IPS-18a (cell line): ENCODE results near the gene MYH7.
"Not testable (repeated sequence)": the region's sequence is repeated elsewhere in the genome, so short reads cannot be mapped to it uniquely, and the experiment has no call there.

Experiments
- H3K27ac ChIP-seq: one replicate; pipeline ENCODE4 v1.5.1; 2013; ENCODE audit warnings: low read length
- H3K27me3 ChIP-seq: one replicate; pipeline ENCODE4 v1.6.1; 2013; ENCODE audit warnings: mild to moderate bottlenecking, low read length; ENCODE audit not compliant: control insufficient read depth, insufficient read depth
- H3K36me3 ChIP-seq: one replicate; pipeline ENCODE4 v1.6.1; 2013; ENCODE audit warnings: low read depth, low read length; ENCODE audit not compliant: control insufficient read depth
- H3K4me1 ChIP-seq: one replicate; pipeline ENCODE4 v1.6.1; 2013; ENCODE audit warnings: low read depth, low read length; ENCODE audit not compliant: control insufficient read depth
- H3K4me3 ChIP-seq: one replicate; pipeline ENCODE4 v1.5.1; 2013; ENCODE audit warnings: low read length
- H3K9ac ChIP-seq: one replicate; pipeline ENCODE4 v1.6.1; 2013; ENCODE audit warnings: mild to moderate bottlenecking, low read length, moderate library complexity
- H3K9me3 ChIP-seq: one replicate; pipeline ENCODE4 v1.6.1; 2013; ENCODE audit warnings: low read depth, low read length; ENCODE audit not compliant: control insufficient read depth

Gene MYH7

GRCh38 chr14:23465261-23465660 lies 29.8 kb upstream of the MYH7 start:
- Histone ChIP-seq H3K27ac (no peak overlapping the region), H3K9ac (no peak overlapping the region), H3K9me3 (no peaks in the 10 kb centered on the region), H3K4me3 (no peak overlapping the region), H3K27me3 (no peaks in the 10 kb centered on the region), H3K4me1 (no peaks in the 10 kb centered on the region), H3K36me3 (no peaks in the 10 kb centered on the region)

GRCh38 chr14:23464700-23465099 lies 29.2 kb upstream of the MYH7 start:
- H3K9ac ChIP-seq, result no peak overlapping the region
- H3K36me3 ChIP-seq, result no peaks in the 10 kb centered on the region
- H3K4me1 ChIP-seq, result no peaks in the 10 kb centered on the region
- H3K4me3 ChIP-seq, result no peak overlapping the region
- no peaks in the 10 kb centered on the region for H3K27me3 ChIP-seq
- no peak overlapping the region for H3K27ac ChIP-seq
- no peaks in the 10 kb centered on the region for H3K9me3 ChIP-seq

GRCh38 chr14:23460960-23461359 lies 25.5 kb upstream of the MYH7 start:
- Histone ChIP-seq H3K27me3 (no peaks in the 10 kb centered on the region), H3K9me3 (no peaks in the 10 kb centered on the region), H3K4me1 (no peaks in the 10 kb centered on the region), H3K4me3 (no peak overlapping the region), H3K9ac (no peak overlapping the region), H3K36me3 (no peaks in the 10 kb centered on the region), H3K27ac (no peak overlapping the region)

GRCh38 chr14:23457587-23458445 lies 22.4 kb upstream of the MYH7 start:
- Histone ChIP-seq H3K36me3 (no peaks in the 10 kb centered on the region), H3K4me1 (no peaks in the 10 kb centered on the region), H3K9ac (no peak overlapping the region), H3K4me3 (no peak overlapping the region), H3K9me3 (no peaks in the 10 kb centered on the region), H3K27me3 (no peaks in the 10 kb centered on the region), H3K27ac (no peak overlapping the region)

GRCh38 chr14:23456883-23457586 lies 21.6 kb upstream of the MYH7 start:
- not testable (repeated sequence) for H3K27ac ChIP-seq, H3K4me1 ChIP-seq, H3K27me3 ChIP-seq, H3K4me3 ChIP-seq, H3K9me3 ChIP-seq, H3K36me3 ChIP-seq, H3K9ac ChIP-seq

GRCh38 chr14:23454445-23454856 lies 19.0 kb upstream of the MYH7 start:
- Histone ChIP-seq H3K4me3 (no peak overlapping the region), H3K27me3 (no peaks in the 10 kb centered on the region)

GRCh38 chr14:23452237-23452636 lies 16.8 kb upstream of the MYH7 start:
- H3K4me1 ChIP-seq, result no peaks in the 10 kb centered on the region
- no peak overlapping the region for H3K27ac ChIP-seq
- H3K36me3 ChIP-seq, result no peaks in the 10 kb centered on the region
- H3K9me3 ChIP-seq, result no peaks in the 10 kb centered on the region
- no peaks in the 10 kb centered on the region for H3K27me3 ChIP-seq
- H3K4me3 ChIP-seq, result no peak overlapping the region
- no peak overlapping the region for H3K9ac ChIP-seq

More at GRCh38 chr14:23454445-23454856, 19.0 kb upstream of the MYH7 start:
- Histone ChIP-seq H3K9ac (no peak overlapping the region), H3K4me1 (no peaks in the 10 kb centered on the region), H3K36me3 (no peaks in the 10 kb centered on the region), H3K27ac (no peak overlapping the region), H3K9me3 (no peaks in the 10 kb centered on the region)

GRCh38 chr14:23450379-23450778 lies 14.9 kb upstream of the MYH7 start:
- no peaks in the 10 kb centered on the region for H3K27me3 ChIP-seq
- no peaks in the 10 kb centered on the region for H3K36me3 ChIP-seq
- H3K4me1 ChIP-seq, result no peaks in the 10 kb centered on the region
- H3K27ac ChIP-seq, result no peak overlapping the region
- H3K4me3 ChIP-seq, result no peak overlapping the region
- H3K9me3 ChIP-seq, result no peaks in the 10 kb centered on the region
- no peak overlapping the region for H3K9ac ChIP-seq

- Histone ChIP-seq H3K4me3 (no peak overlapping the region), H3K27me3 (no peaks in the 10 kb centered on the region), H3K9ac (no peak overlapping the region), H3K27ac (no peak overlapping the region), H3K4me1 (no peaks in the 10 kb centered on the region), H3K36me3 (no peaks in the 10 kb centered on the region), H3K9me3 (no peaks in the 10 kb centered on the region)
These were observed 13.9 kb upstream of the MYH7 start for GRCh38 chr14:23449314-23449713.

- no peak overlapping the region for H3K9ac ChIP-seq
- no peaks in the 10 kb centered on the region for H3K36me3 ChIP-seq
- no peaks in the 10 kb centered on the region for H3K27me3 ChIP-seq
- H3K4me3 ChIP-seq, result no peak overlapping the region
- H3K27ac ChIP-seq, result no peak overlapping the region
- no peaks in the 10 kb centered on the region for H3K9me3 ChIP-seq
- peaks cover 5% of the 10 kb centered on the region for H3K4me1 ChIP-seq
These were observed 12.2 kb upstream of the MYH7 start for GRCh38 chr14:23447361-23448350.

GRCh38 chr14:23446291-23446851 lies 10.9 kb upstream of the MYH7 start:
- Histone ChIP-seq H3K27me3 (no peaks in the 10 kb centered on the region), H3K36me3 (no peaks in the 10 kb centered on the region), H3K4me1 (peaks cover 10% of the 10 kb centered on the region)

More at GRCh38 chr14:23446291-23446851, 10.9 kb upstream of the MYH7 start:
- no peaks in the 10 kb centered on the region for H3K9me3 ChIP-seq
- no peak overlapping the region for H3K4me3 ChIP-seq
- no peak overlapping the region for H3K27ac ChIP-seq
- no peak overlapping the region for H3K9ac ChIP-seq
